Spleen (tissue), 11 donors: ENCODE results near the gene MPZL3. TPM values are rescaled to one million over a fixed set of nuclear protein-coding genes. Genes with fewer than 3 reads are reported as not detected.

Experiments used
- DNase-seq: peaks from one replicate; pipeline ENCODE4 v3.0.0-alpha.2; 2020
- H3K27ac ChIP-seq, 8 donors: fragments of 200-600 bp; sonication (generic) in 7 of 8; 1 replicate in 4 of 8; 2 replicates in 4 of 8; pipeline versions ENCODE4 v1.5.0 to v1.8.0; 2016 to 2021; ENCODE audit warnings: inconsistent platforms in 4 of 8, mild to moderate bottlenecking in 4 of 8, moderate library complexity in 1 of 8
- H3K27me3 ChIP-seq, 7 donors: fragments of 200-600 bp; sonication (generic) in 6 of 7; replicated peaks in 1 of 7; 1 replicate in 4 of 7; 2 replicates in 3 of 7; pipeline versions ENCODE4 v1.5.0 to v1.8.0; 2016 to 2021; ENCODE audit warnings: inconsistent platforms in 3 of 7, mild to moderate bottlenecking in 1 of 7
- H3K36me3 ChIP-seq, 6 donors: fragments of 200-600 bp; sonication (generic) in 5 of 6; 1 replicate in 4 of 6; 2 replicates in 2 of 6; pipeline versions ENCODE4 v1.5.0 to v1.8.0; 2016 to 2021; ENCODE audit warnings: inconsistent platforms in 2 of 6
- H3K4me1 ChIP-seq, 6 donors: fragments of 200-600 bp; sonication (generic) in 5 of 6; 1 replicate in 3 of 6; 2 replicates in 3 of 6; pipeline versions ENCODE4 v1.5.0 to v1.8.0; 2016 to 2021; ENCODE audit warnings: inconsistent platforms in 3 of 6
- H3K4me3 ChIP-seq, 8 donors: fragments of 200-600 bp; sonication (generic) in 7 of 8; 1 replicate in 4 of 8; 2 replicates in 4 of 8; pipeline versions ENCODE4 v1.5.0 to v1.8.0; 2016 to 2021; ENCODE audit warnings: inconsistent platforms in 4 of 8, mild to moderate bottlenecking in 4 of 8, moderate library complexity in 2 of 8
- H3K9me3 ChIP-seq, 8 donors: fragments of 200-600 bp; sonication (generic) in 7 of 8; 1 replicate in 4 of 8; 2 replicates in 4 of 8; pipeline versions ENCODE4 v1.5.0 to v1.8.0; 2016 to 2021; ENCODE audit warnings: inconsistent platforms in 4 of 8
- POLR2A ChIP-seq, 3 donors: fragments of 450-650 bp; IDR thresholded peaks; one replicate each; pipeline ENCODE4 v1.5.1; 2017; ENCODE audit warnings: antibody characterized with exemption in 3 of 3, mild to moderate bottlenecking in 1 of 3
- POLR2AphosphoS5 ChIP-seq, 3 donors: sonication (generic); formaldehyde crosslinking; IDR thresholded peaks; one replicate each; pipeline ENCODE4 v1.5.1; 2017; ENCODE audit warnings: antibody characterized with exemption in 3 of 3
- WGBS, 5 donors: extraction: QIAGEN DNeasy Blood & Tissue Kit in 3 of 5; methylation state at CpG; one replicate each; pipeline versions ENCODE4 v1.1.5 to v1.1.7; 2013 to 2018; 5-methylcytosine and 5-hydroxymethylcytosine counted together
- intact Hi-C: fragments of 100-400 bp; cut with DNase I; formaldehyde crosslinking; loops from one replicate; pipeline ENCODE4 v1.15.0; 2023; ENCODE audit warnings: low total_unique reads
- polyA plus RNA-seq, 3 donors: library from polyadenylated mRNA; stranded (reverse); fragments of 200-250 nt; gene quantifications; one replicate each; pipeline ENCODE4 v1.2.1, GENCODE V29; 2013
- total RNA-seq, 7 donors: library from RNA; depleted of rRNA in 3 of 7; stranded (reverse); fragments of >200 nt in 3 of 7; fragmentation: NEBNext Ultra II Directional in 4 of 7; extraction: Animal tissue kit (Norgen Biotek cat#: 25700) in 4 of 7; gene quantifications; one replicate each; pipeline versions ENCODE4 v1.1.0 to v1.2.1, GENCODE V29; 2016 to 2021
- TF ChIP-seq, protein P1 (sequence below), 11 experiments: fragments of 200-600 bp in 7 of 11; fragments of 450-650 bp in 4 of 11; sonication (generic) in 4 of 11; IDR thresholded peaks in 8 of 11; conservative IDR thresholded peaks in 3 of 11; 1 replicate in 7 of 11; 2 replicates in 4 of 11; pipeline versions ENCODE4 v1.4.0 to v1.8.0; 2016 to 2021; ENCODE audit warnings: antibody characterized with exemption in 11 of 11, inconsistent platforms in 4 of 11, mild to moderate bottlenecking in 1 of 11
- donor health status: healthy with polysubstance abuse.
- donor health status: DM: no; HTN: no; CAD: no; lungs with moderate emphysema.
- donor health status: DM: no; HTN: no; CAD: no.
- donor health status: Bipolar disorder and iron deficiency.
- donor health status: healthy.
- donor health status: DM: no; HTN: no; CAD: no.
- donor health status: DM: yes; HTN: yes; CAD: no.

MPZL3 gene
- total and polyA plus RNA-seq, 10 donors: 2.0 to 12.9 (median 6.6) TPM

DNA sequence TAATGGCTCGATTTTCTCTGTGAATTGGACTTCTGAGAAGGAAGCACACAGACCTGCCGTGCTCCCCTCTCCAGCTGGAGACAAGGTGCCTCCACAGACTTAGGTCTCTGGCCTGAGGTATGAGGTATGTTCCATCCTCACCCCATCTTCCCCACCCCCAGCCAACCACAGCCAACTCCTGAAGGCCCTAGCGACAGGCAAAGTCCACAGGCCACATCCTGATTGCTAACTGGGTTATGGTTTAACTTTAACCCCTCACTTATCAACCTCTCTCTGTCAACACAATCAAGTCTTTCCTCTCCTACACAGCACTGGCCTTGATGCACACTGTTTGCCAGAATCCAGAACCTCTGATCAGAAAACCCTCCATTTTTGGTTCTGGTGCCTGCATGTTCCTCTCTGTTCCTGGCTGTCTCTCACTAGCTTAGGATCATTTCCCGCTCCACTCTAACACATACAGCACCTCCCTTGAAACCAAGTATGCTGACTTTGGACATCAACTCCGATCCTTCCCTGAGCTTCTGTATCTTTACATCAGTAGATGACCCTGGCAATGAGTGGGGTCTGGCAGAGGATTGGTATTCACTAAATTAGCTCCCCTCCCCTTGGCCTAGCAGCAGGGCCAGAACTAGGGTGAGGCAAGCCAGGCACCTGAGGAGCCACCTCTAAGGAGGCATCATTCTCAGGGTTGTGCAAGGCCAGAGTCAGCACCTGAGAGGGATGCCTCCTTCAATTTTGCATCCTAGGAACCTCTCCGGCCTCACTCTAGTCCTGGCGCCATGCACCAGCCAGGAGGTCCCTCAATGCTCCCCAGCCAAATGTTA, 49.4 kb downstream of the MPZL3 start:
- WGBS, 5 donors: 67 to 78% (median 76%) methylated on average over 6 to 7 of the region's 7 CpGs
- intact Hi-C loops: loop anchor here (5.0 kb wide), 1 partner anchor 144 kb away; no protein-coding TSS in a partner anchor
- Histone ChIP-seq H3K4me3 (no peak overlapping the region), H3K9me3 (no peaks in the 10 kb centered on the region), H3K27ac (peak overlapping the region in 4 of 8 donors; percentile 8 to 62 (median 50)), H3K36me3 (peaks cover 0 to 81% (median 1%) of the 10 kb centered on the region in 6 donors), H3K27me3 (no peaks in the 10 kb centered on the region), H3K4me1 (peaks cover 3 to 85% (median 42%) of the 10 kb centered on the region in 6 donors)
- TF ChIP-seq POLR2AphosphoS5 (IDR thresholded peaks at IDR 0.05) (peak in 2 of 3 donors; percentile 8 to 32), POLR2A (IDR thresholded peaks at IDR 0.05) (no peak)
- TF ChIP-seq, protein P1, sequence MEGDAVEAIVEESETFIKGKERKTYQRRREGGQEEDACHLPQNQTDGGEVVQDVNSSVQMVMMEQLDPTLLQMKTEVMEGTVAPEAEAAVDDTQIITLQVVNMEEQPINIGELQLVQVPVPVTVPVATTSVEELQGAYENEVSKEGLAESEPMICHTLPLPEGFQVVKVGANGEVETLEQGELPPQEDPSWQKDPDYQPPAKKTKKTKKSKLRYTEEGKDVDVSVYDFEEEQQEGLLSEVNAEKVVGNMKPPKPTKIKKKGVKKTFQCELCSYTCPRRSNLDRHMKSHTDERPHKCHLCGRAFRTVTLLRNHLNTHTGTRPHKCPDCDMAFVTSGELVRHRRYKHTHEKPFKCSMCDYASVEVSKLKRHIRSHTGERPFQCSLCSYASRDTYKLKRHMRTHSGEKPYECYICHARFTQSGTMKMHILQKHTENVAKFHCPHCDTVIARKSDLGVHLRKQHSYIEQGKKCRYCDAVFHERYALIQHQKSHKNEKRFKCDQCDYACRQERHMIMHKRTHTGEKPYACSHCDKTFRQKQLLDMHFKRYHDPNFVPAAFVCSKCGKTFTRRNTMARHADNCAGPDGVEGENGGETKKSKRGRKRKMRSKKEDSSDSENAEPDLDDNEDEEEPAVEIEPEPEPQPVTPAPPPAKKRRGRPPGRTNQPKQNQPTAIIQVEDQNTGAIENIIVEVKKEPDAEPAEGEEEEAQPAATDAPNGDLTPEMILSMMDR (IDR thresholded peaks at IDR 0.05 in 8 of 11, conservative IDR thresholded peaks at IDR 0.05 in 3 of 11): no peak
- no peak for DNase-seq

DNA sequence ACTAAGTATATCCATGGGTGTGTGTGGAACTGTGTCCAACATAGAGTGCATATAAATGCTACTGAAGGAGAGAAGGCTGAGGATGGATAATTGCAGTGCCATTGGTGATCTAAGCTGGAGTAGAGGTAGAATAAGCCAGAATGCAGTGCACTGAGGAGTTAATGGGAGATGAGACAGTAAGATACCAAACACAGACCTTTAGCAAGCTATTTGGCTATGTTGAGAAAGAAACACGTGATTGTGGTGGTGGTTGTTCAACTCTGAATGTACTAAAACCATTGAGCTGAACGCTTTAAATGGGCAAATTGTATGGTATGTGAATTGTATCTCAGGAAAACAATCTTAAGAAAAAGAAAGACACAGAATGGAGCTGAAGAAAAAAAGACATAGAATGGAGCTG, 50.2 kb downstream of the MPZL3 start:
- Histone ChIP-seq H3K4me1 (peaks cover 3 to 76% (median 35%) of the 10 kb centered on the region in 6 donors), H3K4me3 (no peak overlapping the region), H3K27ac (peak overlapping the region in 3 of 8 donors; percentile 45 to 62 (median 56)), H3K27me3 (no peaks in the 10 kb centered on the region), H3K36me3 (peaks cover 0 to 90% (median 4%) of the 10 kb centered on the region in 6 donors), H3K9me3 (no peaks in the 10 kb centered on the region)
- intact Hi-C loops: loop anchor here (5.0 kb wide), 1 partner anchor 145 kb away; no protein-coding TSS in a partner anchor
- no peak for DNase-seq
- WGBS, 5 donors: 72 to 81% (median 77%) methylated on average over 2 of the region's 2 CpGs
- TF ChIP-seq, protein P1 (IDR thresholded peaks at IDR 0.05 in 8 of 11, conservative IDR thresholded peaks at IDR 0.05 in 3 of 11): no peak

DNA sequence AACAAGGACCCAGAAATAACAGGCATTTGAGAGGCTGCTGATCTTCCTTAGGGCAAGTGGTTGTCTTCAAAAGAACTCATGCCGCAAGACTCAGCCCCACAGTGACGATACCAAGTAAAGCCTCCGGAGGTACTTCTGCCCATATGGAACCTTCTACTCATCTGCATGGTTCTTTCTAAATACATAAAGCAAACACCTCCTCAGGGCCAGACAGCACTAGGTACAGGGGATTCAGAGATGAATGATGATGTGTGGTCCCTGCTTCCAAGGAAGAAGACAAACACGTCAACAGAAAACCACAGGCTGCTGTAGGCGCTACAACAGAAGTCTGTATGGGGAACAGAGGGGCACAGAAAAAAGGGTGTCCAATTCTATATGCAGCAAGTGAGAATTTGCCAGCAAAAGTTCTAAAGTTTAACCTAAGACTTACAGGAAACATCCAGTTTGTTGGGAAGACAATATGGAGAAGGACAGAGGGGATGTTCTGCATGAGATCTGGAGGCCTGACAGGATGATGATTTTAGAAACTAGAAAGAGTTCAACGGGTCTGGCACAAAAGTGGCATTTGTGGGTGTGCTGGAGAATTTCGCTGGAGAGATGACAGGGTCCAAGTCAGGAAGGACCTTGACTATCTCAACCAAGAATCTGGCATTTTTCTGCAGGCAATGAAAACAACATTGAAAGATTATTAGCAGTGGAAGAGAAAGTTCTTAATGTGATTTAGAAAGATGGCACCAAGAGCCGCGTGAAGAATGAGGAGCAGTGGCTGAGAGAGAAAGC, 51.1 kb downstream of the MPZL3 start:
- Histone ChIP-seq H3K27me3 (no peaks in the 10 kb centered on the region), H3K4me1 (peaks cover 3 to 67% (median 27%) of the 10 kb centered on the region in 6 donors), H3K36me3 (peaks cover 0 to 99% (median 4%) of the 10 kb centered on the region in 6 donors), H3K9me3 (no peaks in the 10 kb centered on the region), H3K4me3 (no peak overlapping the region), H3K27ac (peak overlapping the region in 1 of 8 donors; percentile 56)
- intact Hi-C loops: loop anchor here (5.0 kb wide), 1 partner anchor 146 kb away; no protein-coding TSS in a partner anchor
- no peak for TF ChIP-seq POLR2AphosphoS5 (IDR thresholded peaks at IDR 0.05)
- TF ChIP-seq, protein P1 (IDR thresholded peaks at IDR 0.05 in 8 of 11, conservative IDR thresholded peaks at IDR 0.05 in 3 of 11): no peak
- no peak for DNase-seq
- 77 to 87% (median 83%) methylated on average over 9 of the region's 9 CpGs for WGBS, 5 donors
